Uterus (tissue), 4 donors: Measurements from ENCODE around the gene PUS10. TPM values are rescaled to one million over a fixed set of nuclear protein-coding genes. Genes with fewer than 3 reads are reported as not detected.

Experiments used
- DNase-seq, 2 donors: peaks; one replicate each; pipeline ENCODE4 v3.0.0-alpha.2; 2019 to 2020
- H3K27ac ChIP-seq, 2 donors: fragments of 200-600 bp; sonication (generic); 1 replicate in 1 of 2; 2 replicates in 1 of 2; pipeline ENCODE4 v1.5.1; 2016 to 2018
- H3K27me3 ChIP-seq, 2 donors: fragments of 200-600 bp; sonication (generic); one replicate each; pipeline ENCODE4 v1.5.1; 2018 to 2019; ENCODE audit warnings: control low read depth in 1 of 2
- H3K36me3 ChIP-seq, 2 donors: fragments of 200-600 bp; sonication (generic); one replicate each; pipeline ENCODE4 v1.5.1; 2019; ENCODE audit warnings: control low read depth in 1 of 2
- H3K4me1 ChIP-seq, 2 donors: fragments of 200-600 bp; sonication (generic); one replicate each; pipeline ENCODE4 v1.5.1; 2018 to 2019; ENCODE audit warnings: control low read depth in 1 of 2
- H3K4me3 ChIP-seq, 2 donors: fragments of 200-600 bp; sonication (generic); 1 replicate in 1 of 2; 2 replicates in 1 of 2; pipeline ENCODE4 v1.5.1; 2018 to 2019; ENCODE audit warnings: mild to moderate bottlenecking in 1 of 2
- H3K9me3 ChIP-seq, 2 donors: fragments of 200-600 bp; sonication (generic); one replicate each; pipeline ENCODE4 v1.5.1; 2019; ENCODE audit warnings: control low read depth in 1 of 2
- POLR2A ChIP-seq, 2 donors: fragments of 450-650 bp; IDR thresholded peaks; one replicate each; pipeline ENCODE4 v1.6.1; 2016; ENCODE audit warnings: antibody characterized with exemption in 2 of 2, mild to moderate bottlenecking in 1 of 2, moderate library complexity in 1 of 2
- intact Hi-C: fragments of 100-400 bp; cut with DNase I; formaldehyde crosslinking; loops from one replicate; pipeline ENCODE4 v1.15.1; 2023; ENCODE audit warnings: low total_unique reads
- total RNA-seq, 4 donors: library from RNA; depleted of rRNA in 3 of 4; stranded (reverse); fragments of >200 nt in 3 of 4; gene quantifications; one replicate each; pipeline versions ENCODE4 v1.1.0 to v1.2.4, GENCODE V29; 2014 to 2023
- TF ChIP-seq, protein P1 (sequence below), 4 experiments: fragments of 200-600 bp in 2 of 4; fragments of 450-650 bp in 2 of 4; sonication (generic) in 2 of 4; IDR thresholded peaks; one replicate each; pipeline ENCODE4 v1.5.1; 2016 to 2019; ENCODE audit warnings: antibody characterized with exemption in 4 of 4, mild to moderate bottlenecking in 2 of 4, moderate library complexity in 1 of 4
- donor health status: DM: yes; HTN: yes; CAD: no.

PUS10 gene
- total RNA-seq, 4 donors from 2014 or later, result 1.8 to 16.5 (median 8.6) TPM

GRCh38 chr2:60966507-60967405, 51.3 kb downstream of the PUS10 start:
- H3K27me3 ChIP-seq, result no peaks in the 10 kb centered on the region
- intact Hi-C loops, result no loop called here
- H3K36me3 ChIP-seq, result no peaks in the 10 kb centered on the region
- no peaks in the 10 kb centered on the region for H3K9me3 ChIP-seq
- DNase-seq, result no peak
- no peaks in the 10 kb centered on the region for H3K4me1 ChIP-seq
- no peak overlapping the region for H3K27ac ChIP-seq
- TF ChIP-seq, protein P1, sequence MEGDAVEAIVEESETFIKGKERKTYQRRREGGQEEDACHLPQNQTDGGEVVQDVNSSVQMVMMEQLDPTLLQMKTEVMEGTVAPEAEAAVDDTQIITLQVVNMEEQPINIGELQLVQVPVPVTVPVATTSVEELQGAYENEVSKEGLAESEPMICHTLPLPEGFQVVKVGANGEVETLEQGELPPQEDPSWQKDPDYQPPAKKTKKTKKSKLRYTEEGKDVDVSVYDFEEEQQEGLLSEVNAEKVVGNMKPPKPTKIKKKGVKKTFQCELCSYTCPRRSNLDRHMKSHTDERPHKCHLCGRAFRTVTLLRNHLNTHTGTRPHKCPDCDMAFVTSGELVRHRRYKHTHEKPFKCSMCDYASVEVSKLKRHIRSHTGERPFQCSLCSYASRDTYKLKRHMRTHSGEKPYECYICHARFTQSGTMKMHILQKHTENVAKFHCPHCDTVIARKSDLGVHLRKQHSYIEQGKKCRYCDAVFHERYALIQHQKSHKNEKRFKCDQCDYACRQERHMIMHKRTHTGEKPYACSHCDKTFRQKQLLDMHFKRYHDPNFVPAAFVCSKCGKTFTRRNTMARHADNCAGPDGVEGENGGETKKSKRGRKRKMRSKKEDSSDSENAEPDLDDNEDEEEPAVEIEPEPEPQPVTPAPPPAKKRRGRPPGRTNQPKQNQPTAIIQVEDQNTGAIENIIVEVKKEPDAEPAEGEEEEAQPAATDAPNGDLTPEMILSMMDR (IDR thresholded peaks at IDR 0.05), result no peak
- no peak for TF ChIP-seq POLR2A (IDR thresholded peaks at IDR 0.05)
- no peak overlapping the region for H3K4me3 ChIP-seq

DNA sequence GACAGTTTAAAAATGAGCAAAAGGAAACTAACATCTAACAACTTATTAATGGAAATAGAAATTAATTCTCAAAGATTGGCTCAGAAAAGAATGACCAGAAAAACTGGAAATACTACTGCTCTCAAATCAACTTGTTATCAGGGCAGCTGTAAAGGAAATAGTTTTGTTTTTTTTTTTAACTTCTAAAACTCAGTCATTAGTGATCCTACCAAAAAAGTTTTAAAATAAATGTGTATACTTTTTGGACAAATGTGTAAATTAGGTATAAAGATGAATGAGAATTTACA, 52.6 kb downstream of the PUS10 start:
- Histone ChIP-seq H3K4me3 (no peak overlapping the region), H3K9me3 (no peaks in the 10 kb centered on the region), H3K27me3 (no peaks in the 10 kb centered on the region), H3K4me1 (no peaks in the 10 kb centered on the region), H3K36me3 (no peaks in the 10 kb centered on the region), H3K27ac (no peak overlapping the region)
- DNase-seq, result no peak
- intact Hi-C loops, result no loop called here
- TF ChIP-seq, protein P1 (IDR thresholded peaks at IDR 0.05), result no peak
- no peak for TF ChIP-seq POLR2A (IDR thresholded peaks at IDR 0.05)

DNA sequence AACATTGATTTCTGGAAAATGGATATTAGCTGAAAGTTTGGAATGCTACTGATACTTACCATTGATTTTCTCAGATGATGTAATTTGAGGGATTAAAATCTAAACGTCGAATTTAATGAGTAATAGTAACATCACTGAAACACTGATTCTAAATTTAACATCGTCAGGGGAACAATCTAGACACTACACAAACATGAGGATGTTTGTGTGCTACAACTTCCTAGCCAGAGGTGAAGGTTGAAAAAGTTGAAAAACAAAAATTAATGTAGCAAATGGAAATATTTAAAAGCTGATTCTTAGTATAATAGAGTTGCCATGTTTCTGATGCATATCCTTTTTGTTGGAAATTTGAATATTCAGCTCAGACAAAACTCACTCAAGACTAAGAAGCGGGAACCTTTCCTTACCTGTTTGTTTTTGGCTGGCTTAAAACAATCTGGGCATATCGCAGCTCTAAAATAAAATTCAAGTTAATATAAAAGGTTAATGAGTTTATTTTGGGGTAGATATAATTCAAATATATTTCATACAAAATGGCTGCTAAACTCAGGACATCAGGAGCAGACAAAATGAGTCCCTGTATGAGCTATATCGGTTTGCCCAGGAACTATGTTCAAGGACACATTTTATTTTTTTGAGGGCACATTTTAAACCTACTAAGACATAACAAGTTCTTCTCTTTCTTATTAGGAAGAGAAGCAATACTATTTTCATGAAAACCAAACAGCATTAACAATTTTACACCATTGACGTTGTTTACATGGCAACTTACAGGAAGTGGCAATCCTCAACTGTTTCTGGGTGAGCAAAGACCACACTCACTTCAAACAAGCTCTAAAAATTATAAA, 53.2 kb downstream of the PUS10 start:
- H3K36me3 ChIP-seq, result no peaks in the 10 kb centered on the region
- no peaks in the 10 kb centered on the region for H3K4me1 ChIP-seq
- no peak overlapping the region for H3K4me3 ChIP-seq
- no peaks in the 10 kb centered on the region for H3K9me3 ChIP-seq
- no peak for DNase-seq
- no peak overlapping the region for H3K27ac ChIP-seq
- intact Hi-C loops, result no loop called here
- H3K27me3 ChIP-seq, result no peaks in the 10 kb centered on the region
- TF ChIP-seq POLR2A (IDR thresholded peaks at IDR 0.05), result no peak
- TF ChIP-seq, protein P1 (IDR thresholded peaks at IDR 0.05), result no peak

GRCh38 chr2:60963190-60963589, 54.9 kb downstream of the PUS10 start:
- no peaks in the 10 kb centered on the region for H3K36me3 ChIP-seq
- H3K4me3 ChIP-seq, result no peak overlapping the region
- H3K4me1 ChIP-seq, result no peaks in the 10 kb centered on the region
- H3K27me3 ChIP-seq, result no peaks in the 10 kb centered on the region
- no peak for TF ChIP-seq POLR2A (IDR thresholded peaks at IDR 0.05)
- TF ChIP-seq, protein P1 (IDR thresholded peaks at IDR 0.05), result no peak
- H3K27ac ChIP-seq, result no peak overlapping the region
- DNase-seq, result no peak
- H3K9me3 ChIP-seq, result no peaks in the 10 kb centered on the region
- intact Hi-C loops, result no loop called here

- intact Hi-C loops, result no loop called here
- TF ChIP-seq POLR2A (IDR thresholded peaks at IDR 0.05), result no peak
- TF ChIP-seq, protein P1 (IDR thresholded peaks at IDR 0.05), result no peak
- Histone ChIP-seq H3K27ac (no peak overlapping the region), H3K4me1 (no peaks in the 10 kb centered on the region), H3K27me3 (no peaks in the 10 kb centered on the region), H3K36me3 (no peaks in the 10 kb centered on the region), H3K4me3 (no peak overlapping the region), H3K9me3 (no peaks in the 10 kb centered on the region)
- DNase-seq, result no peak
Measured at GRCh38 chr2:60962528-60962927, 55.5 kb downstream of the PUS10 start.
